Right hindlimb (tissue), 1 donor: Measurements from ENCODE around the gene ZNF70.

Experiments used
- DNase-seq: peaks from one replicate; pipeline ENCODE4 v3.0.0-alpha.2; 2018

The ZNF70 gene

GRCh38 chr22:23778577-23778900, 27.6 kb upstream of the ZNF70 start:
- DNase-seq, result no peak

DNA sequence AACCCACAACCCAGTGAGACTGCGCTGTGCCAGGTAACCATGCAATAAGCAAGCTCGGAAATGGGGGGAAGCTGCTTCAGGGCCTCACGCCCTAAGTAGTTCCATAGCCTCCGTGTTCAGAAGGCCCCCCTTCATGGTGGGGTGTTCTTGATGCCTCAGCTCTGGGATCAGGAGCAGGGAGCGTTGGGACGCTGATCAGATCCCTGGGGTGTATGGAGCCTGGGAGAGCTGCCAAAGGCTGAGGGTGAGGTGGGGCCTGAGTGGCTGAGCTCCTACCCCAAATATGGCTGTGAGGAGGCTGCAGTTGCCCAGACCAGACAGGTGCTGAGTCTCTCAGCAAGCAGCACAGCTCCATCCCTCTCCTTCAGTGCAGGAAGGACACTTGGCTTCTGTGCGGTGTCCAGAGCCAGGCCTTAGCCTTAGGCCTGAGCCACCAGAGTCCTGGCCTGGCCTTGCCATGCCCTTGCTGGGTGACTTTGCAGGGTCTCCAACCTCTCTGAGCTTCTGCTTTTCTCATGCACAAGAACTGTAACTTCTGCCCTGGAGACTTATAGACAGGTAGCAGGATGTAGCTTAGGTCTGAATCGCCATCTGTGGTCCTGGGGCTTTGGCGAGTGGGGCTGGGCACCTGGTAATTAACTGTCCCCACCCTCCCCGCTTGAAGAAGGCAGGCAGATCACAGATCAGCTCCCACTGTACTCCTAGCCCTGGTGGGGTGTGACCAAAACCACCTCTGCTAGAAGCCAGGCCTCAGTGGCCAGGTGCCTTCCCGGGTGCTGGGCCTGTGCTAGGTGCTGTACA, 27.1 kb upstream of the ZNF70 start:
- DNase-seq, result no peak

DNA sequence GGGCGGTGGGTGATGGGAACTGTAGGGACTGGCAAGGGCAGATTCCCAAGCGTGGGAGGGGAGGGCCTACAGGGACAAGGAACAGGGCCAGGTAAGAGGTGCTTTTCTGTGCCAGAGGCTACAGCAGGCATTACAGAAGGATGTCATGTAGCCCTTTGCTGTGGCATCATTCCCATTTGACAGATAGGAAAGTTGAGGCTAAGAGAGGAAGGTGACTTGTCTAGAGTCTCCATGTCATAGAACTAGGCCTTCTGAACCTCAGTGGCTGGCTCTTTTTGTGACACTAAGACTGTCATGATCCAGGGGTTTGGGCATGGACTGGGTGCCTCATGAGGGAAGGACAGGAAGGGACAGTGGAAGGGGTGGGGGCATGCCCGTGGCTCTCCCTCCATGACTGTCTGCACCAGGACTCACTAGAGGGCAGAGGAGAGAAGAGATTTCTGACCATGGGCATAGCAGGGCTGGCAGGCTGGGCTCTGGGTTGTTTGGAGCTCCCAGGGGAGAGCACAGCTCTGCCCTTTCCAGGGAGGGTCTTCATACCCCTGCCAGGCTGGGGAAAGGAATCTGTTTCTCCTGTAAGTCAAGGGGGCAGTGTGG, 25.0 kb upstream of the ZNF70 start:
- DNase-seq, result no peak

DNA sequence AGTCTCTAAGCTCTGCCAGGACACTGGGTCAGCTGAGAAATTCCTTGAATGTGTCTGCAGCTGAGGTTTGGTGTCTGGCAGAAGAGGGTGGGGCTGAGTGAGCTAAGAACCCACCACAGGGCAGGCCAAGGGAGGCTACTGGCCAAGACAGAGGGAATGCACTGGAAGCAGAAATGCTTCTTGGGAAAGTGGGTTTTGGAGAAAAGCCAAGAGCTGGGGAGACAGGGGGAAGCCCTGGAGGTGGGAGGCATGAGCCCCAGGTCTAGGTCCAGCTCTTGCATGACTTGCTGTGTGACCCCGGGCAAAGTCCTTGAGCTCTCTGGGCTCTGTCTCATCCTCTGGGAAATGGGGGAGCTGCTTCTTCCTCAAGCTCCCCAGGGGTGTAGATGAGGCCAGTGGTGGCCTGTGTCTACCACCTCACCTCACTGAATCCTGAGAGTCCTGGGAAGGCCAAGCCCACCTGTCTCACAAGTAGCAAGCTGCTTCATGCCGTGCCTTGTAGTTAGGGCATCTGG, 24.1 kb upstream of the ZNF70 start:
- DNase-seq, result peak; percentile 61

GRCh38 chr22:23774114-23774921, 23.4 kb upstream of the ZNF70 start:
- no peak for DNase-seq

DNA sequence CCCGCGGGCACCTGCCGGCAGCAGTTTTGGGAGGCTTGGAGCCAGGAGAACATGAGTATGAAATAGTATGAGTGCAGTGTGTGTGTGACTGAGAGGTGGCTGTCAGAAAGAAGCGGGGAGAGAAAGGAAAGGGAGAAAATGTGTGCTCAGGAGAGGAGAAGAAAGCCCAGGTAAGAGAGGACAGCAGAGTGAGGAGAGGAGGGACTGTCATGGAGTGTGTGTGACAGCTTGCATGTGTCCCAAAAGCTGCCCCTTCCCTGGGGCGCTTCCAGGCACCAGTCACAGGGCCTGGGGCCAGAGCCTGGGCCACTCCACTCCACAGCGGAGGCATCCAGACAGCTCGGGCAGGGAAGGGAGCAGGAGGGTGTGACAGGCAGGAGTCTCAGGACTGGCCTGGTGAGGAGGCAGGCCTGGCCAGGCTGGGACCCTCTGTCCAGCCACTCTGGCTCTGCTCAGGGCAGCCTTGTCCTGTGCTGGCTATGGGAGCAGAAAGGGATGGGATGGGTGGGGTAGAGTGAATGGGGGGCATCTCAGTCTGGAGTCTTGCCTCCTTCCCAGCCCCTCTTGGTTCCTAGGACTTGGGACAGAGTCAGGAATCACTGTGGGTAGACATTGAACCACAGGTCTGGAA, 22.7 kb upstream of the ZNF70 start:
- no peak for DNase-seq

- peak; percentile 81 for DNase-seq
Measured at GRCh38 chr22:23772649-23773473, 21.9 kb upstream of the ZNF70 start, which contains the start of gene MMP11. Gene MMP11, plus strand, starts transcription at chr22:23772849. Its CDS starts 22 bp downstream, at chr22:23772871.

- no peak for DNase-seq
Measured at GRCh38 chr22:23772315-23772648, 21.4 kb upstream of the ZNF70 start.

DNA sequence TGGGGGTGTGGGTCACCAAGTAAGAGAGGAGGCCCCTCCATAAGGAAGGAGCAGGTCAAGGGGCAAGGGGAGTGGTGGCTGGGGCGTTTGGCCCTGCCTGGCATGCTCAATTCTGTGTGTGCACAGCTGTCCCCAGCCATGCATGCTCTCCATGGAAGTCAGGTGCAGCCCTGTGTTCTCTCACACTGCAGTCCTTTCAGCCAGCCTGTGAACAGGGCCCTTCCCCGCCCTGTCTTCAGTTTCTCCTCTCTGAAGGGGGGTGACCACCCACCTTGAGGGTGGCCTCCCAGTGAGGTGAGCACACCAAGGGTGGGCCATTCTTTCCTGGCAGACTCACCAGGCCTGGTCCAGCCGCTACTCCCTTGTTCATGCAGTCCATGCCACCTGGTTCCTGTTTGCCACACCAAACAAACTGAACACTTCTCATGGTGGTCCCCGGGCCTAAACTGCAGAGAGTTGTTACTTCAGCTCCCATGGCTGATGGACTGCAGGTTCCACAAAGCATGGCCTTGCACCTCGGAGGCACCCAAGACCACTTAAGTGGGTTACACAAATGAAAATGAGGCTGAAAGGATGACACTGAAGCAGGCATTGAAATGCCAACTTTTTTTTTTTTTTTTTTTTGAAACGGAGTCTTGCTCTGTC, 18.5 kb upstream of the ZNF70 start:
- no peak for DNase-seq

- DNase-seq, result peak; percentile 86
Measured at GRCh38 chr22:23767673-23768548, 17.0 kb upstream of the ZNF70 start, which contains the start of gene CHCHD10. Gene CHCHD10, minus strand, starts transcription at chr22:23767972. Its CDS starts 98 bp downstream, at chr22:23767874.

DNA sequence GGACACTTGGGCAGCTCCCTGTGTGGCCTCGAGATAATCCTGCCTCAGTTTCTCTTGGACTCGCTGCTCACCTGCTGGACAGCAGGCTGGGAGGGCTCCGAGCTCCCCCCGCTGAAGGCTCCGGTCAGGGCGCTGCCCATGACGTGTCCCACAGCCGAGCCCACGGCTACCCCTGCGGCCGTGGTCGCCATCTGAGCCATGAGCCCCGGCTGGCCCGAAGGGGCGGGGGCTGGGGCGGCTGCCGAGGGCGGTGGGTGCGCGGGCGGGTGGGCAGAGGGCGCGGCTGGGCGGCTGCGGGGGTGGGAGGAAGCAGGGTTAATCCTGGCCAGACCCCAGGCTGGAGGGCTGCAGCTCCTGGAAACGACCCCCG, 16.4 kb upstream of the ZNF70 start:
- DNase-seq, result no peak

GRCh38 chr22:23764899-23765881, 14.3 kb upstream of the ZNF70 start:
- no peak for DNase-seq

DNA sequence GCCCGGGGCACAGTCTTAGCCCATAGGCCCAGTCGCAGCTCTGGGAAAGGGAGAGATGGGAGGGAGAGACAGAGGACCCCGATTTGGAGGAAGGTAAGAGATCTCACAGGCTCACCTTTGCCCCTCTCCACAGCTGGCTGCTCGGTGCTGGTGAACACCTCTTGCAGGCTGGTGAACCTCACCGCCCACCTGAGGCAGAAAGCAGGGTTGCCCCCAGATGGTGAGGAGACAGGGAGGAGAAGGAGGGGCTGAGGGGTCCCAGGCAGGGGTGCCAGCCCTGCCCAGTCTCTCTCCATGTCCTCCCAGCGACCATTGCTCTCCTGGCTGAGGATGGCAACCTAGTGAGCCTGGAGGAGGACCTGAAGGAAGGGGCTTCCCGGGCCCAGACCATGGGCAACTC, 13.0 kb upstream of the ZNF70 start:
- no peak for DNase-seq

DNA sequence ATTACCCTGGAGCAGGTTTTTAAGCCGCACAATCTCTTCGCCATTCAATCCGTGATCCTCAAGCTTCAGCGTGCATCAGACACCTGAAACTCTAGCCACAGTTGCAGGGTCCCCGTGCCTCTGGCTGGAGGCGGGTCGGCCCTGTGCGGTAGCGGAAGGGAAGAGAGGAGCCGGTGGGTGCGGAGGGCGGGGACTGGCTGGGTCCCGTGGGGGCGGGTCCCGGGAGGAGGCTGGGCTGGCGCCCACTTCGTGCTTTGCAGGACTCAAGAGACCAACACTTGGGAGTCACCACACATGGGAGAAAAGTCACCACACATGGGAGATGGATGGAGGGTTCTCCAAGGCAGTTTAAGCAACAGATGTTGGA, 12.7 kb upstream of the ZNF70 start:
- DNase-seq, result no peak

- DNase-seq, result peak; percentile 65
Measured at GRCh38 chr22:23762842-23763578, 12.1 kb upstream of the ZNF70 start, which contains the start of gene C22orf15. Gene C22orf15, plus strand, starts transcription at chr22:23762990. Its CDS starts 317 bp downstream, at chr22:23763307.

GRCh38 chr22:23760056-23760455, 9.1 kb upstream of the ZNF70 start:
- no peak for DNase-seq

GRCh38 chr22:23759566-23759965, 8.7 kb upstream of the ZNF70 start:
- no peak for DNase-seq

DNA sequence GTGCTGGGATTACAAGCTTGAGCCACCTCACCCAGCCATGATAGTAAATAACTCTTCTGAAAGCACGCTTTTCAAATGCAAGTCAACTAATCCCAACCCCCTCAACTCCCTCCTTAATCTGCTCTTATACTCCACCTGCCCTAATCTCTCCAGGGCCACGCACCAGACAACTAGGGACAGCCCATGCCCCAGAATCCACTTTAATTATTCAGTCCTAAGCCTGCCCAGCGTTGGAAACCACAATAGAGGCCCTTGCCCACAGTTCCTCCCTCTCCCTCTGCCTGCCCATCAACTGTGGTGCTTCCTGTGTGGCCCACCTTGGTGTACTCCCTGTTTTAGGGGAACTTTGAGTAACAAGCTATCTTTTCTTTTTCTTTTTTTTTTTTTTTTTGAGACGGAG, 6.0 kb upstream of the ZNF70 start:
- DNase-seq, result no peak

DNA sequence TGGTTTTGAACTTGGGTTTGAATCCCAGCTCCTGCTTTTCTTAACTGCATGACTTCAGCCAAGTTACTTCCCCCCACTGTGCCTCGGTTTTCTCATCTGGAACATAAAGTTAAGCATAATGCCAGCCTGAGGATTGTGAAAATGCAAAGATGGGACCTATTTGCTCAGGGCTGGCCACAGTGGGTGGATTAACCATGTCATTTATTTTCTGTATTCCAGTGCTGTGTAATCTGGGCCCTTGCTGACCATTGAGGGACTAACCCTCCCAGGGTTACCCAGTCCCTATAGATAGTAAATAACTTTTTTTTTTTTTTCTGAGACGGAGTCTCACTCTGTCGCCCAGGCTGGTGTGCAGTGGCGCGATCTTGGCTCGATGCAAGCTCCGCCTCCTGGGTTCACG, 4.8 kb upstream of the ZNF70 start:
- no peak for DNase-seq
